HepG2 (cell line): ENCODE results near the gene ZNF217. TPM values are rescaled to one million over a fixed set of nuclear protein-coding genes. Genes with fewer than 3 reads are reported as not detected.

ENCODE experiments used
- ATRX ChIP-seq: sonication (generic); formaldehyde crosslinking; IDR thresholded peaks from 2 replicates; pipeline ENCODE4 v1.4.0; 2020; ENCODE audit warnings: missing genetic modification reagents, borderline replicate concordance
- CENPX ChIP-seq: sonication (generic); formaldehyde crosslinking; IDR thresholded peaks from 2 replicates; pipeline ENCODE4 v1.9.0; 2021; ENCODE audit warnings: mild to moderate bottlenecking, missing genetic modification reagents, moderate library complexity
- EHMT2 ChIP-seq: fragments of 200-600 bp; sonication (generic); IDR thresholded peaks from 2 replicates; pipeline ENCODE4 v1.7.0; 2017; ENCODE audit warnings: antibody characterized with exemption, low read depth, low read length, borderline replicate concordance
- HNRNPH1 ChIP-seq: fragments of 200-400 bp; formaldehyde crosslinking; optimal IDR thresholded peaks from 2 replicates; pipeline ENCODE3; 2017; ENCODE audit warnings: mild to moderate bottlenecking, low read depth, low read length
- KDM5B ChIP-seq: sonication (generic); formaldehyde crosslinking; IDR thresholded peaks from 2 replicates; pipeline ENCODE4 v1.4.0; 2020; ENCODE audit warnings: missing genetic modification reagents, mild to moderate bottlenecking, borderline replicate concordance
- KMT2B ChIP-seq: IDR thresholded peaks from 2 replicates; pipeline ENCODE4 v1.6.1; 2016; ENCODE audit warnings: missing genetic modification reagents, missing compliant biosample characterization
- ZSCAN25 ChIP-seq: sonication (generic); formaldehyde crosslinking; IDR thresholded peaks from 2 replicates; pipeline ENCODE4 v1.8.0; 2022; ENCODE audit warnings: mild to moderate bottlenecking, missing genetic modification reagents
- polyA plus RNA-seq, 8 experiments: library from polyadenylated mRNA; depleted of rRNA in 3 of 8; stranded (reverse) in 7 of 8; unstranded in 1 of 8; fragments of >200 nt; fragmentation: Illumina TruSeq in 4 of 8; extraction: Trizol in 4 of 8; gene quantifications; 2 replicates each; pipeline versions ENCODE4 v1.2.1 to v1.2.3, GENCODE V29; 2011 to 2016; ENCODE audit warnings: low read depth in 4 of 8, missing spikeins in 1 of 8, mixed read lengths in 1 of 8; ENCODE audit not compliant: insufficient read depth in 1 of 8
- total RNA-seq, 5 experiments: library from RNA; depleted of rRNA; stranded (reverse); fragments of >200 nt; fragmentation: Illumina TruSeq; extraction: Trizol; gene quantifications; 2 replicates each; pipeline ENCODE4 v1.2.3, GENCODE V29; 2016; ENCODE audit warnings: low read depth in 1 of 5
- TF ChIP-seq, protein P1 (sequence below): sonication (generic); formaldehyde crosslinking; IDR thresholded peaks from one replicate; pipeline ENCODE4 v1.5.1; 2020; ENCODE audit warnings: mild to moderate bottlenecking, missing genetic modification reagents; ENCODE audit errors: not compliant biosample characterization
- TF ChIP-seq, protein P2 (sequence below): sonication (generic); formaldehyde crosslinking; IDR thresholded peaks from 2 replicates; pipeline ENCODE4 v1.5.1; 2020; ENCODE audit warnings: missing genetic modification reagents, mild to moderate bottlenecking, borderline replicate concordance
- TF ChIP-seq, protein P3 (sequence below): sonication (generic); formaldehyde crosslinking; IDR thresholded peaks from 2 replicates; pipeline ENCODE4 v1.4.0; 2020; ENCODE audit warnings: mild to moderate bottlenecking, missing genetic modification reagents
- TF ChIP-seq, protein P4 (sequence below): sonication (generic); formaldehyde crosslinking; IDR thresholded peaks from 2 replicates; pipeline ENCODE4 v1.4.0; 2020; ENCODE audit warnings: mild to moderate bottlenecking, missing genetic modification reagents, borderline replicate concordance
- TF ChIP-seq, protein P5 (sequence below): IDR thresholded peaks from 2 replicates; pipeline ENCODE4 v1.6.1; 2016

ZNF217 gene
- total and polyA plus RNA-seq, 2 of the 13 experiments (the other 11 are each of a cell fraction or from before 2014, with no cell fraction given) = 22.3 to 29.8 TPM

DNA sequence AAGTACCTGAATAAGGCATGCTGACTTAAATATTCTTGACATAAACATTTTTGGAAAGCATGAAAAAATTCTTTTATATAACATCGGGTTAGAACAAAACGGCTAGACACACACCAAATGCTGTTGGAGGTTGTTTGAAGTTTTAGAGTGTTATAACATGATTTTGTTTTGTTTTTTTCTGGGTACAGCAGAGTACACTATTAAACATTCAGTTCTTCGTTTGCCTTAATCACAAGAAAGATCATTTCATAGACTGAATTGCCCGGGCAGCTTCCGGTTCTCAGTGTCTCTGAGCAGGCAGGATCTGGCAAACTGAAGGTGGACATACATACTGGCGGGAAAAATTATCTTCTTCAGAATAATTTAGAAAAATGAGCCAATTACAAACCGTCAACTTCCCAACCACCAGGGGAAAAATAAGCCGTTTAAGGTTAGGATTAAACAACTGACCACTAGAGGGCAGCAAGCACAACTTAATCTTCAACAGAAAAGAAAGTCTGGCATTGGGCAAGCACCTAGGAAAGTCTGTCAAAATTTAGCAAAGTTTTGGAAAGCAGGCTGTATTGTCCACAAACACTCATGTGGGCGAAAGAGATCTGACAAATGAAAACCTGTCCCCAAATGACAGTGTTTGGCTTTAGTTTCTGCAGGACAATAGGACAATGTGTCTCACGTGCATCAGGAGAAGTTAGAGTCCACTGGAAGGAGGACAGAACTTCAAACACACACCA is 15.0 kb downstream of the ZNF217 start (continued):
- TF ChIP-seq, protein P1, sequence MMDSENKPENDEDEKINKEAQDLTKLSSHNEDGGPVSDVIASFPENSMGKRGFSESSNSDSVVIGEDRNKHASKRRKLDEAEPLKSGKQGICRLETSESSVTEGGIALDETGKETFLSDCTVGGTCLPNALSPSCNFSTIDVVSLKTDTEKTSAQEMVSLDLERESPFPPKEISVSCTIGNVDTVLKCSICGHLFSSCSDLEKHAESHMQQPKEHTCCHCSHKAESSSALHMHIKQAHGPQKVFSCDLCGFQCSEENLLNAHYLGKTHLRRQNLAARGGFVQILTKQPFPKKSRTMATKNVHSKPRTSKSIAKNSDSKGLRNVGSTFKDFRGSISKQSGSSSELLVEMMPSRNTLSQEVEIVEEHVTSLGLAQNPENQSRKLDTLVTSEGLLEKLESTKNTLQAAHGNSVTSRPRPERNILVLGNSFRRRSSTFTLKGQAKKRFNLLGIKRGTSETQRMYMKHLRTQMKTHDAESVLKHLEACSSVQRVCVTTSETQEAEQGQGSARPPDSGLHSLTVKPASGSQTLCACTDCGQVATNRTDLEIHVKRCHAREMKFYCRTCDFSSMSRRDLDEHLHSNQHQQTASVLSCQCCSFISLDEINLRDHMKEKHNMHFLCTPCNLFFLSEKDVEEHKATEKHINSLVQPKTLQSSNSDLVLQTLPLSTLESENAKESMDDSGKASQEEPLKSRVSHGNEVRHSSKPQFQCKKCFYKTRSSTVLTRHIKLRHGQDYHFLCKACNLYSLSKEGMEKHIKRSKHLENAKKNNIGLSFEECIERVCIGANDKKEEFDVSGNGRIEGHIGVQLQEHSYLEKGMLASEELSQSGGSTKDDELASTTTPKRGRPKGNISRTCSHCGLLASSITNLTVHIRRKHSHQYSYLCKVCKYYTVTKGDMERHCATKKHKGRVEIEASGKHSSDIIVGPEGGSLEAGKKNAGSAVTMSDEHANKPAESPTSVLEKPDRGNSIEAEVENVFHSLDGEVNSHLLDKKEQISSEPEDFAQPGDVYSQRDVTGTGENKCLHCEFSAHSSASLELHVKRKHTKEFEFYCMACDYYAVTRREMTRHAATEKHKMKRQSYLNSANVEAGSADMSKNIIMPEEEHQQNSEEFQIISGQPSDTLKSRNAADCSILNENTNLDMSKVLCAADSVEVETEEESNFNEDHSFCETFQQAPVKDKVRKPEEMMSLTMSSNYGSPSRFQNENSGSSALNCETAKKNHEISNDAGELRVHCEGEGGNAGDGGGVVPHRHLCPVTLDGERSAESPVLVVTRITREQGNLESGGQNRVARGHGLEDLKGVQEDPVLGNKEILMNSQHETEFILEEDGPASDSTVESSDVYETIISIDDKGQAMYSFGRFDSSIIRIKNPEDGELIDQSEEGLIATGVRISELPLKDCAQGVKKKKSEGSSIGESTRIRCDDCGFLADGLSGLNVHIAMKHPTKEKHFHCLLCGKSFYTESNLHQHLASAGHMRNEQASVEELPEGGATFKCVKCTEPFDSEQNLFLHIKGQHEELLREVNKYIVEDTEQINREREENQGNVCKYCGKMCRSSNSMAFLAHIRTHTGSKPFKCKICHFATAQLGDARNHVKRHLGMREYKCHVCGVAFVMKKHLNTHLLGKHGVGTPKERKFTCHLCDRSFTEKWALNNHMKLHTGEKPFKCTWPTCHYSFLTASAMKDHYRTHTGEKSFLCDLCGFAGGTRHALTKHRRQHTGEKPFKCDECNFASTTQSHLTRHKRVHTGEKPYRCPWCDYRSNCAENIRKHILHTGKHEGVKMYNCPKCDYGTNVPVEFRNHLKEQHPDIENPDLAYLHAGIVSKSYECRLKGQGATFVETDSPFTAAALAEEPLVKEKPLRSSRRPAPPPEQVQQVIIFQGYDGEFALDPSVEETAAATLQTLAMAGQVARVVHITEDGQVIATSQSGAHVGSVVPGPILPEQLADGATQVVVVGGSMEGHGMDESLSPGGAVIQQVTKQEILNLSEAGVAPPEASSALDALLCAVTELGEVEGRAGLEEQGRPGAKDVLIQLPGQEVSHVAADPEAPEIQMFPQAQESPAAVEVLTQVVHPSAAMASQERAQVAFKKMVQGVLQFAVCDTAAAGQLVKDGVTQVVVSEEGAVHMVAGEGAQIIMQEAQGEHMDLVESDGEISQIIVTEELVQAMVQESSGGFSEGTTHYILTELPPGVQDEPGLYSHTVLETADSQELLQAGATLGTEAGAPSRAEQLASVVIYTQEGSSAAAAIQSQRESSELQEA = no peak
- no peak for TF ChIP-seq CENPX (CRISPR knock-in tag)
- TF ChIP-seq, protein P2, sequence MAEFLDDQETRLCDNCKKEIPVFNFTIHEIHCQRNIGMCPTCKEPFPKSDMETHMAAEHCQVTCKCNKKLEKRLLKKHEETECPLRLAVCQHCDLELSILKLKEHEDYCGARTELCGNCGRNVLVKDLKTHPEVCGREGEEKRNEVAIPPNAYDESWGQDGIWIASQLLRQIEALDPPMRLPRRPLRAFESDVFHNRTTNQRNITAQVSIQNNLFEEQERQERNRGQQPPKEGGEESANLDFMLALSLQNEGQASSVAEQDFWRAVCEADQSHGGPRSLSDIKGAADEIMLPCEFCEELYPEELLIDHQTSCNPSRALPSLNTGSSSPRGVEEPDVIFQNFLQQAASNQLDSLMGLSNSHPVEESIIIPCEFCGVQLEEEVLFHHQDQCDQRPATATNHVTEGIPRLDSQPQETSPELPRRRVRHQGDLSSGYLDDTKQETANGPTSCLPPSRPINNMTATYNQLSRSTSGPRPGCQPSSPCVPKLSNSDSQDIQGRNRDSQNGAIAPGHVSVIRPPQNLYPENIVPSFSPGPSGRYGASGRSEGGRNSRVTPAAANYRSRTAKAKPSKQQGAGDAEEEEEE (CRISPR knock-in tag) = no peak
- no peak for TF ChIP-seq HNRNPH1
- TF ChIP-seq, protein P3, sequence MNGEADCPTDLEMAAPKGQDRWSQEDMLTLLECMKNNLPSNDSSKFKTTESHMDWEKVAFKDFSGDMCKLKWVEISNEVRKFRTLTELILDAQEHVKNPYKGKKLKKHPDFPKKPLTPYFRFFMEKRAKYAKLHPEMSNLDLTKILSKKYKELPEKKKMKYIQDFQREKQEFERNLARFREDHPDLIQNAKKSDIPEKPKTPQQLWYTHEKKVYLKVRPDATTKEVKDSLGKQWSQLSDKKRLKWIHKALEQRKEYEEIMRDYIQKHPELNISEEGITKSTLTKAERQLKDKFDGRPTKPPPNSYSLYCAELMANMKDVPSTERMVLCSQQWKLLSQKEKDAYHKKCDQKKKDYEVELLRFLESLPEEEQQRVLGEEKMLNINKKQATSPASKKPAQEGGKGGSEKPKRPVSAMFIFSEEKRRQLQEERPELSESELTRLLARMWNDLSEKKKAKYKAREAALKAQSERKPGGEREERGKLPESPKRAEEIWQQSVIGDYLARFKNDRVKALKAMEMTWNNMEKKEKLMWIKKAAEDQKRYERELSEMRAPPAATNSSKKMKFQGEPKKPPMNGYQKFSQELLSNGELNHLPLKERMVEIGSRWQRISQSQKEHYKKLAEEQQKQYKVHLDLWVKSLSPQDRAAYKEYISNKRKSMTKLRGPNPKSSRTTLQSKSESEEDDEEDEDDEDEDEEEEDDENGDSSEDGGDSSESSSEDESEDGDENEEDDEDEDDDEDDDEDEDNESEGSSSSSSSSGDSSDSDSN (CRISPR knock-in tag) = no peak
- TF ChIP-seq KMT2B (CRISPR knock-in tag) = no peak
- TF ChIP-seq ZSCAN25 (CRISPR knock-in tag) = no peak
- no peak for TF ChIP-seq ATRX (CRISPR knock-in tag)
- no peak for TF ChIP-seq EHMT2
- TF ChIP-seq KDM5B = no peak
- TF ChIP-seq, protein P4, sequence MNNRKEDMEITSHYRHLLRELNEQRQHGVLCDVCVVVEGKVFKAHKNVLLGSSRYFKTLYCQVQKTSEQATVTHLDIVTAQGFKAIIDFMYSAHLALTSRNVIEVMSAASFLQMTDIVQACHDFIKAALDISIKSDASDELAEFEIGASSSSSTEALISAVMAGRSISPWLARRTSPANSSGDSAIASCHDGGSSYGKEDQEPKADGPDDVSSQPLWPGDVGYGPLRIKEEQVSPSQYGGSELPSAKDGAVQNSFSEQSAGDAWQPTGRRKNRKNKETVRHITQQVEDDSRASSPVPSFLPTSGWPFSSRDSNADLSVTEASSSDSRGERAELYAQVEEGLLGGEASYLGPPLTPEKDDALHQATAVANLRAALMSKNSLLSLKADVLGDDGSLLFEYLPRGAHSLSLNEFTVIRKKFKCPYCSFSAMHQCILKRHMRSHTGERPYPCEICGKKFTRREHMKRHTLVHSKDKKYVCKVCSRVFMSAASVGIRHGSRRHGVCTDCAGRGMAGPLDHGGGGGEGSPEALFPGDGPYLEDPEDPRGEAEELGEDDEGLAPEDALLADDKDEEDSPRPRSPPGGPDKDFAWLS (CRISPR knock-in tag) = no peak
- TF ChIP-seq, protein P5, sequence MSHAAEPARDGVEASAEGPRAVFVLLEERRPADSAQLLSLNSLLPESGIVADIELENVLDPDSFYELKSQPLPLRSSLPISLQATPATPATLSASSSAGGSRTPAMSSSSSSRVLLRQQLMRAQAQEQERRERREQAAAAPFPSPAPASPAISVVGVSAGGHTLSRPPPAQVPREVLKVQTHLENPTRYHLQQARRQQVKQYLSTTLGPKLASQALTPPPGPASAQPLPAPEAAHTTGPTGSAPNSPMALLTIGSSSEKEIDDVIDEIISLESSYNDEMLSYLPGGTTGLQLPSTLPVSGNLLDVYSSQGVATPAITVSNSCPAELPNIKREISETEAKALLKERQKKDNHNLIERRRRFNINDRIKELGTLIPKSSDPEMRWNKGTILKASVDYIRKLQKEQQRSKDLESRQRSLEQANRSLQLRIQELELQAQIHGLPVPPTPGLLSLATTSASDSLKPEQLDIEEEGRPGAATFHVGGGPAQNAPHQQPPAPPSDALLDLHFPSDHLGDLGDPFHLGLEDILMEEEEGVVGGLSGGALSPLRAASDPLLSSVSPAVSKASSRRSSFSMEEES (CRISPR knock-in tag) = peak; percentile 22; the same call in 1 of the 2 replicates
